SJCRH30 (cell line): ENCODE results near the gene ABLIM2. TPM values are rescaled to one million over a fixed set of nuclear protein-coding genes. Genes with fewer than 3 reads are reported as not detected.
A peak's percentile ranks its signal among the peaks of the same experiment; 100 is the strongest.

Source experiments
- DNase-seq, 2 experiments: peaks; one replicate each; pipeline ENCODE4 v3.0.0-alpha.2; 2015 to 2020
- H3K27ac ChIP-seq: fragments of 250-450 bp; sonication (Bioruptor Pico); 2 replicates; pipeline ENCODE4 v1.5.1; 2020; ENCODE audit warnings: mild to moderate bottlenecking, moderate library complexity
- H3K27me3 ChIP-seq: fragments of 250-450 bp; sonication (Bioruptor Pico); 2 replicates; pipeline ENCODE4 v1.5.1; 2020; ENCODE audit warnings: mild to moderate bottlenecking, moderate library complexity
- H3K36me3 ChIP-seq: fragments of 250-450 bp; sonication (Bioruptor Pico); 2 replicates; pipeline ENCODE4 v1.5.1; 2020; ENCODE audit warnings: mild to moderate bottlenecking, moderate library complexity
- H3K4me1 ChIP-seq: fragments of 250-450 bp; sonication (Bioruptor Pico); 2 replicates; pipeline ENCODE4 v1.5.1; 2020; ENCODE audit warnings: mild to moderate bottlenecking, moderate library complexity
- H3K4me3 ChIP-seq: fragments of 250-450 bp; sonication (Bioruptor Pico); 2 replicates; pipeline ENCODE4 v1.5.1; 2020; ENCODE audit warnings: mild to moderate bottlenecking, moderate library complexity
- H3K9me3 ChIP-seq: fragments of 250-450 bp; sonication (Bioruptor Pico); replicated peaks from 2 replicates; pipeline ENCODE4 v1.5.1; 2020; ENCODE audit warnings: mild to moderate bottlenecking, moderate library complexity
- total RNA-seq: library from RNA; depleted of rRNA; stranded (reverse); fragments of >200 nt; shearing (Covaris generic); gene quantifications from 2 replicates; pipeline ENCODE4 v1.2.3, GENCODE V29; 2014

Gene ABLIM2
- total RNA-seq, 1 experiment from 2014 or later = 0.12 TPM

DNA sequence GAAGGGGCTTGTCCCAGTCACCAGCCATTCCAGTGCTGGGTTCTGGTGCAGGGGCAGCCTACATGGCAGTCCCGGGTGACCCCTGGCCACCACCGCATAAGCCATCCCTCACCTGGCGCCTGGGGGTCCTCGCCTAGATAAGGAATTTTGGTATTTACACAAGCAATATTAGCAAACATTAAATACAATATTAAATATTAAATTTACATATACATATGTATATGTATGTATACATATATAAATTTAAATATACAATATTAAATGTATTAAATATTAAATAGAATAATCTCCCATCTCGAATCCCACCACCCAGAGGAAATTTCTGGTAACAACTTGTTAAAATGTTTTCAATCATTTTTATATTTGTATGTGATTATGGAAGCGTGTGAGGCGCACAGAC, 114.4 kb downstream of the ABLIM2 start:
- no peaks in the 10 kb centered on the region for H3K9me3 ChIP-seq
- DNase-seq = no peak
- peaks cover 6% of the 10 kb centered on the region for H3K27me3 ChIP-seq
- no peak overlapping the region for H3K4me3 ChIP-seq
- H3K27ac ChIP-seq = no peak overlapping the region
- peaks cover 7% of the 10 kb centered on the region; the same call in 1 of the 2 replicates for H3K4me1 ChIP-seq
- no peaks in the 10 kb centered on the region for H3K36me3 ChIP-seq

GRCh38 chr4:8043596-8043995, 115.0 kb downstream of the ABLIM2 start:
- H3K9me3 ChIP-seq = no peaks in the 10 kb centered on the region
- H3K27ac ChIP-seq = no peak overlapping the region
- no peak overlapping the region for H3K4me3 ChIP-seq
- H3K4me1 ChIP-seq = peaks cover 7% of the 10 kb centered on the region; the same call in 1 of the 2 replicates
- DNase-seq = no peak
- H3K27me3 ChIP-seq = peaks cover 6% of the 10 kb centered on the region
- H3K36me3 ChIP-seq = no peaks in the 10 kb centered on the region

DNA sequence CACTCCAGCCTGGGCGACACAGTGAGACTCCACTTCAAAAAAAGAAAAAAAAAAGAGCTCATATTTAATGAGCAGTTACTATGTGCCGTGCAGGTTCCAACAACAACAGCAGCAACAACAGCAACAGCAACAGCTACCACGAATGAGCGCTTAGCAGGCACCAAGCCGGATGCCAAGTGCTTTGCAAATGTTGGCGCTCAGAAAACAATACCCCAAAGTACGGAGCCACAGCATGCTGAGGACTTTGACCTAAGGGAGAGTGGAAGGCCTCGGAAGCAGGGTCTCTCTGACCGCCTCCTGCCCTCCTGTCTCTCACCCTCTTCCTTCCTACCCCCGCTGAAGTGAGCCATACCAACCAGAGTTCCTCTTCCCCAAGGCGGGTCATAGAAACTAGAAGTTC, 116.7 kb downstream of the ABLIM2 start:
- Histone ChIP-seq H3K27ac (no peak overlapping the region), H3K9me3 (no peaks in the 10 kb centered on the region), H3K36me3 (no peaks in the 10 kb centered on the region), H3K4me1 (peaks cover 7% of the 10 kb centered on the region; the same call in 1 of the 2 replicates), H3K27me3 (peaks cover 10% of the 10 kb centered on the region), H3K4me3 (no peak overlapping the region)
- no peak for DNase-seq

DNA sequence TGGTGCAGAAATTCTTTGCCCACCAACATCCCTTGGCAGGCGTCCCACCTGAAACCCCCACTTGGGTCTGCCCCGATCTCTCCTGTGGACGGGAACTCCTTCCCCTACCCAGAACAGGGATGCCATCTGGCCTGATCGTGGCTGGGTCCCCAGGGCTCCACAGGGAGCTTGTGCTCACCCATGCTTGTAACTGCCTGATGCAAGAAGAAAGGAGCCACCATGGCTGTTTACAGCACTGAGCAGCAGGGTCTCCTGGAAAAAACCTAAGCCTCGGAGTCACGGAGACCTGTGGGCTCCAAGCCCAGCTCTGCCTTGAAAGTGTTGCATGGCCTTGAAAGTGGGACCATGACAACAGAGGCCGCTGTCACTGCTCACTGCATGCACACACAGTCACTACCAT, 117.4 kb downstream of the ABLIM2 start:
- no peak overlapping the region for H3K4me3 ChIP-seq
- H3K36me3 ChIP-seq = no peaks in the 10 kb centered on the region
- H3K9me3 ChIP-seq = no peaks in the 10 kb centered on the region
- peaks cover 8% of the 10 kb centered on the region for H3K27me3 ChIP-seq
- H3K4me1 ChIP-seq = peaks cover 7% of the 10 kb centered on the region; the same call in 1 of the 2 replicates
- DNase-seq = no peak
- no peak overlapping the region for H3K27ac ChIP-seq

GRCh38 chr4:8040607-8041006, 118.0 kb downstream of the ABLIM2 start:
- Histone ChIP-seq H3K4me1 (peaks cover 9% of the 10 kb centered on the region; the same call in 1 of the 2 replicates), H3K27me3 (peaks cover 8% of the 10 kb centered on the region)
- DNase-seq = no peak

DNA sequence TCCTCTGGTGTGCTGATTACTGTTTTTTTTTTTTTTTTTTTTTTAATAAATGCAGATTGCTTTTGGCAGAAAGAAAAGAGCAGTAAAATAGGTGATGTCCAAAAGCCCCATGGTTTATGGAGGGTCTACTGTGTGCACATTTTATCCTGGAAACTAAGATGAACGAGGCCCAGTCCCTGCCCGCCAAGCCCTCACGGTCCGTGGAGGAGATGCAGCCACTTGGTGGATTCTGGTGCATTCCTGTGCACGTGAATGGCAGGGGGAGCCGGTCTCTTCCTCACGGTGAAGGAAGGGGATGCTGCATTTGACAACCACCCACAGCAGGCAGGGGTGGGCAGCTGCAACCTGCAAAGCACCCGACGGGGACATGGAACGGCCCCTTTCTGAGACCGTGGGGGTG, 118.8 kb downstream of the ABLIM2 start:
- H3K27me3 ChIP-seq = peaks cover 5% of the 10 kb centered on the region

More at GRCh38 chr4:8040607-8041006, 118.0 kb downstream of the ABLIM2 start:
- no peaks in the 10 kb centered on the region for H3K36me3 ChIP-seq
- no peak overlapping the region for H3K27ac ChIP-seq
- no peaks in the 10 kb centered on the region for H3K9me3 ChIP-seq
- H3K4me3 ChIP-seq = no peak overlapping the region

DNA sequence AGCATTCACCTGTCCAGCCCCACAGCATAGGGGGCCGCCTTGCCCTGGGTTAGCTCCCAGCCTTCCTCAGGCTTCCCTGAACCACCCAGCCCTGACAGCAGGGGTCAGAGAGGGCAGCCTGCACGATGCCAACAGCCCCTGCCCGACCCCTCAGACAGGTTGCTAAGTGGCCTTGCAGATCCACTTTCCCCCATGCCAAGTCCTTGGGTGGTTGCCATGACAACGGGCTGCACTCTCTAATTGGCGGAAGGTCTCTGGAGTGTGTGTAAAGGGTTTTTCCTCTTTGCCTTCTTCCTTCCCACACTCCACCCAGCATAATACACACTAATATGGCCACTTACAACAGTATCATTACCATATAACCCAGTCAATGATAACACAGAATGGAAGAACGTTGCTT, 119.3 kb downstream of the ABLIM2 start:
- Histone ChIP-seq H3K27me3 (peaks cover 5% of the 10 kb centered on the region), H3K4me1 (peaks cover 9% of the 10 kb centered on the region), H3K27ac (no peak overlapping the region), H3K36me3 (no peaks in the 10 kb centered on the region), H3K9me3 (no peaks in the 10 kb centered on the region), H3K4me3 (no peak overlapping the region)
- peak; percentile 42 to 58 for DNase-seq

More for the DNA sequence above, 118.8 kb downstream of the ABLIM2 start:
- no peak for DNase-seq
- Histone ChIP-seq H3K27ac (no peak overlapping the region), H3K4me1 (peaks cover 10% of the 10 kb centered on the region), H3K4me3 (no peak overlapping the region), H3K9me3 (no peaks in the 10 kb centered on the region), H3K36me3 (no peaks in the 10 kb centered on the region)

GRCh38 chr4:8038719-8039251, 119.8 kb downstream of the ABLIM2 start:
- Histone ChIP-seq H3K27me3 (peaks cover 5% of the 10 kb centered on the region), H3K36me3 (no peaks in the 10 kb centered on the region), H3K27ac (no peak overlapping the region), H3K4me3 (no peak overlapping the region), H3K9me3 (no peaks in the 10 kb centered on the region), H3K4me1 (peaks cover 9% of the 10 kb centered on the region)
- DNase-seq = peak; percentile 43 to 62

DNA sequence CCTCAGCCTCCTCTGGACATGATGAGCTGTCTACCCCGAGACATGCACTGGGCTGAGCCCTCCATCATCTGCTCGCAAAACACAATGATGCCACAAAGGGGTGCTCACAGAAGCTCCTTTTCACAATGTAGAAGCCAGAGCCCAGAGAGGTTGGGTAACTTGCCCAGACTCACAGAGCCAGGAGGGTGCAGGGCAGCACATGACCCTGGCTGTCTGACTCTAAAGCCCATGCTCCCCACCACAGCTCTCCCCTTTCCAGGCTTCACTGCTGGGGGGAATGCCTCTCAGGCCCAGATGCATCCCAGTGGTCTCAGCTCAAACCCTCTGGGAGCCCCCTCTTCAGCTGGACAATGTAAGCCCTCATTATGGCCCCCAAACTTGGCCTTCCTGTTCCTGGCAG, 120.5 kb downstream of the ABLIM2 start:
- H3K27me3 ChIP-seq = peaks cover 5% of the 10 kb centered on the region
- H3K4me3 ChIP-seq = no peak overlapping the region
- H3K4me1 ChIP-seq = peaks cover 9% of the 10 kb centered on the region
- no peak overlapping the region for H3K27ac ChIP-seq
- DNase-seq = no peak
- H3K9me3 ChIP-seq = no peaks in the 10 kb centered on the region
- H3K36me3 ChIP-seq = no peaks in the 10 kb centered on the region

DNA sequence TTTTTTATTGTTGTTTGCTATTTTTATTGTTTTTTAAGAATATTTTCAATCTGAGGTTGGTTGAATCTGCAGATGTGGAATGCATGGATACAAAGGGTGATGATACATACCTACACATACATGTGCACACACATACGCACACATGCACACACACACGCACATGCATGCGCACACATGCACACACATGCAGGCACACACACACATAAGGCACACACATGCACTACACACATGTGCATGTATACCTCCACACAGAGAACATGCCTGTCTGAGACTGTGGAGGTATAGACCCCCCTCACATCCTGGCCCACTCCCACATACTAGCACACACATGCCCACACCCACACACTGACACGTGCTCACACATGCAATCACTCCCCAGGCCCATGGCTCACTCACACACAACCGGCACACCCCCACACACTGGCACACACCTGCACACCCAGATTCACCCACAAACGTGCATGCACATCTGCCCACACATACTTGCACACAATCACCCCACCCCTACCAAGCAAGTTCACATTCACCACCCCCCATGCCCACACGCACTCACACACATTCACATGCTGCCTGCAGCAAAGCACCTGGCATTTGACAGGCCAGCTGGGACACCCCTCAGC, 121.4 kb downstream of the ABLIM2 start:
- no peak for DNase-seq
- H3K27me3 ChIP-seq = peaks cover 5% of the 10 kb centered on the region
- peaks cover 9% of the 10 kb centered on the region for H3K4me1 ChIP-seq
- no peak overlapping the region for H3K27ac ChIP-seq
- no peaks in the 10 kb centered on the region for H3K36me3 ChIP-seq
- H3K9me3 ChIP-seq = no peaks in the 10 kb centered on the region
- no peak overlapping the region for H3K4me3 ChIP-seq

GRCh38 chr4:8035371-8035780, 123.2 kb downstream of the ABLIM2 start:
- Histone ChIP-seq H3K9me3 (no peaks in the 10 kb centered on the region), H3K27ac (no peak overlapping the region), H3K4me3 (no peak overlapping the region), H3K27me3 (0 out of 2 replicates have a peak, but pooled peaks cover 5% of the 10 kb centered on the region), H3K4me1 (peaks cover 11% of the 10 kb centered on the region), H3K36me3 (no peaks in the 10 kb centered on the region)
- DNase-seq = peak; percentile 47 to 59

- H3K9me3 ChIP-seq = no peaks in the 10 kb centered on the region
- no peak for DNase-seq
- peaks cover 25% of the 10 kb centered on the region for H3K4me1 ChIP-seq
- H3K27me3 ChIP-seq = 0 out of 2 replicates have a peak, but pooled peaks cover 5% of the 10 kb centered on the region
- no peak overlapping the region for H3K4me3 ChIP-seq
- H3K36me3 ChIP-seq = no peaks in the 10 kb centered on the region
- no peak overlapping the region for H3K27ac ChIP-seq
Observed at GRCh38 chr4:8033829-8034528, 124.6 kb downstream of the ABLIM2 start.

- H3K4me3 ChIP-seq = no peak overlapping the region
- H3K27ac ChIP-seq = no peak overlapping the region
- no peaks in the 10 kb centered on the region for H3K9me3 ChIP-seq
- no peaks in the 10 kb centered on the region for H3K36me3 ChIP-seq
- H3K27me3 ChIP-seq = 0 out of 2 replicates have a peak, but pooled peaks cover 4% of the 10 kb centered on the region
- no peak for DNase-seq
- peaks cover 29% of the 10 kb centered on the region for H3K4me1 ChIP-seq
Observed at GRCh38 chr4:8033067-8033755, 125.4 kb downstream of the ABLIM2 start.

DNA sequence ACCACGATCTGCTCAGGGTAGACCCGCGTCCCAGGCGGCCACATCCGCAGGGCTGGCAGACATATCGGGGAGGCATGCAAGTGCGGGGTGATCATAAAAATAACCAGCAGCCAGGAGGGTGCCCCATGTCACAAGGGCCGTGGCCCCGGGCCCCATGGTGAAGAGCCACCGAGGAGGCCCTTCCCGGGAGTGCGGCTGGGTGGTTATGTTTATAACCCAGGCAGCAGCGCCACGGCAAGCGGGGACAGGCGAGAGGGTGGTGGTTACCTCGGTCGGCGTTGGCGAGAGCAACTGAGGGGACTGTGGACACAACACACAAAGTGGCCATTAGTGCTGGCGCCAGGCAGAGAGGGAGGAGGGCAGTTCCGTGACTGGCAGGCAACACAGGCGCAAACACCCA, 126.2 kb downstream of the ABLIM2 start:
- H3K27me3 ChIP-seq = no peaks in the 10 kb centered on the region
- no peak overlapping the region for H3K27ac ChIP-seq
- no peaks in the 10 kb centered on the region for H3K9me3 ChIP-seq
- no peak for DNase-seq
- H3K4me1 ChIP-seq = peaks cover 29% of the 10 kb centered on the region
- no peak overlapping the region for H3K4me3 ChIP-seq
- H3K36me3 ChIP-seq = no peaks in the 10 kb centered on the region
